ENCODE measurements around the gene SCN9A. TPM values are rescaled to one million over a fixed set of nuclear protein-coding genes. Genes with fewer than 3 reads are reported as not detected.

SCN9A gene
- total RNA-seq, 1 experiment from 2014 or later: 0.07 TPM

GRCh38 chr2:166154685-166155338, 220.9 kb downstream of the SCN9A start:
- Histone ChIP-seq H2AFZ (ENCODE audit: low read depth, low read length, poor library complexity, severe bottlenecking) (no peak overlapping the region), H3K4me3 (replicated peaks in 1 of 2; ENCODE audit: low read depth in 1 of 2, low read length in 2 of 2) (no peak overlapping the region), H3K36me3 (ENCODE audit: control insufficient read depth in 1 of 2, insufficient read depth in 2 of 2, low read length in 2 of 2) (no peaks in the 10 kb centered on the region), H3K27ac (ENCODE audit: low read depth, low read length) (no peak overlapping the region), H3K9ac (ENCODE audit: low read length) (no peak overlapping the region), H3K27me3 (ENCODE audit: insufficient read depth, low read length) (peaks cover 34% of the 10 kb centered on the region; the same call in 1 of the 2 replicates), H3K4me1 (ENCODE audit: control insufficient read depth in 1 of 2, insufficient read depth in 2 of 2, low read length in 2 of 2) (no peaks in the 10 kb centered on the region), H3K4me2 (ENCODE audit: low read length) (no peak overlapping the region), H3K9me3 (ENCODE audit: control insufficient read depth in 1 of 2, insufficient read depth in 1 of 2, low read depth in 1 of 2, low read length in 2 of 2) (no peaks in the 10 kb centered on the region), H3K9me2 (ENCODE audit: insufficient read depth) (no peaks in the 10 kb centered on the region), H4K20me1 (ENCODE audit: insufficient read depth) (no peaks in the 10 kb centered on the region), H3K79me2 (ENCODE audit: insufficient read depth, low read length) (no peaks in the 10 kb centered on the region)
- ATAC-seq: no peak
- ChIA-PET RAD21 (ENCODE audit: low non-redundant PET in 1 of 2, low total read pairs in 2 of 2, uncharacterized antibody in 2 of 2, unreplicated experiment in 2 of 2) (no interaction called here), CTCF (no interaction called here), POLR2A (no interaction called here)
- BruUV-seq (replicated peaks): no TSS peak
- DNase-seq (ENCODE audit: low read depth, low spot score): no peak
- TF ChIP-seq REST (IDR thresholded peaks at IDR 0.05; ENCODE audit: low read depth) (no peak), YY1 (IDR thresholded peaks at IDR 0.05; ENCODE audit: extremely low read depth, insufficient replicate concordance, low read depth, low read length) (no peak), SRF (IDR thresholded peaks at IDR 0.05; ENCODE audit: low read depth) (no peak), POLR2AphosphoS5 (IDR thresholded peaks at IDR 0.05; ENCODE audit: low read depth, low read length) (no peak), FOSL1 (IDR thresholded peaks at IDR 0.05; ENCODE audit: low read depth) (no peak), ELF1 (IDR thresholded peaks at IDR 0.05; ENCODE audit: borderline replicate concordance, low read depth) (no peak), ZNF274 (IDR thresholded peaks at IDR 0.05; ENCODE audit: low read depth, low read length) (no peak), POLR2A (IDR thresholded peaks at IDR 0.05; ENCODE audit: borderline replicate concordance, extremely low read depth, insufficient read depth, insufficient read length) (no peak), TCF7L2 (IDR thresholded peaks at IDR 0.05; ENCODE audit: borderline replicate concordance, extremely low read depth, insufficient read depth, insufficient read length) (no peak), CEBPB (IDR thresholded peaks at IDR 0.05; ENCODE audit: low read depth) (no peak), MAX (IDR thresholded peaks at IDR 0.05) (no peak), JUND (IDR thresholded peaks at IDR 0.05) (no peak), ZBTB33 (IDR thresholded peaks at IDR 0.05; ENCODE audit: extremely low read depth, insufficient replicate concordance, low read length) (no peak), EGR1 (IDR thresholded peaks at IDR 0.05; ENCODE audit: low read depth) (no peak), CBX3 (IDR thresholded peaks at IDR 0.05; ENCODE audit: low read depth) (no peak), ATF3 (IDR thresholded peaks at IDR 0.05) (no peak), EZH2phosphoT487 (IDR thresholded peaks at IDR 0.05; ENCODE audit: borderline replicate concordance) (no peak), RAD21 (IDR thresholded peaks at IDR 0.05; ENCODE audit: low read depth) (no peak)
- intact Hi-C loops (cut with micrococcal nuclease): no loop called here
